WTC11 (cell line): Measurements from ENCODE around the gene HMX1.

Experiments
- ESRRA ChIP-seq: sonication (generic); formaldehyde crosslinking; IDR thresholded peaks from 2 replicates; pipeline ENCODE4 v1.8.1; 2022; ENCODE audit warnings: mild to moderate bottlenecking, missing genetic modification reagents, borderline replicate concordance
- NR3C1 ChIP-seq: sonication (generic); formaldehyde crosslinking; conservative IDR thresholded peaks from 2 replicates; pipeline ENCODE4 v1.8.1; 2023; ENCODE audit warnings: low read depth, mild to moderate bottlenecking, missing genetic modification reagents
- ZNF232 ChIP-seq: sonication (generic); formaldehyde crosslinking; IDR thresholded peaks from 2 replicates; pipeline ENCODE4 v1.8.0; 2022; ENCODE audit warnings: mild to moderate bottlenecking, missing genetic modification reagents
- ZNF423 ChIP-seq: fragments of 250-450 bp; sonication (Bioruptor Pico); IDR thresholded peaks from 2 replicates; pipeline ENCODE4 v2.1.2; 2022; ENCODE audit warnings: mild to moderate bottlenecking, moderate library complexity
- TF ChIP-seq, protein P1 (sequence below): fragments of 200-600 bp; IDR thresholded peaks from 2 replicates; pipeline ENCODE4 v1.8.0; 2022; ENCODE audit warnings: antibody characterized with exemption
- TF ChIP-seq, protein P2 (sequence below): sonication (generic); formaldehyde crosslinking; IDR thresholded peaks from 2 replicates; pipeline ENCODE4 v1.8.1; 2023; ENCODE audit warnings: mild to moderate bottlenecking, missing genetic modification reagents
- TF ChIP-seq, protein P3 (sequence below): sonication (generic); formaldehyde crosslinking; IDR thresholded peaks from 2 replicates; pipeline ENCODE4 v1.8.1; 2022; ENCODE audit warnings: low read depth, missing genetic modification reagents, borderline replicate concordance
- TF ChIP-seq, protein P4 (sequence below): sonication (generic); formaldehyde crosslinking; IDR thresholded peaks from 2 replicates; pipeline ENCODE4 v1.8.0; 2022; ENCODE audit warnings: mild to moderate bottlenecking, missing genetic modification reagents
- TF ChIP-seq, protein P5 (sequence below): sonication (generic); formaldehyde crosslinking; IDR thresholded peaks from 2 replicates; pipeline ENCODE4 v1.8.0; 2022; ENCODE audit warnings: mild to moderate bottlenecking, missing genetic modification reagents
- TF ChIP-seq, protein P6 (sequence below): sonication (generic); formaldehyde crosslinking; conservative IDR thresholded peaks from 2 replicates; pipeline ENCODE4 v1.8.1; 2023; ENCODE audit warnings: mild to moderate bottlenecking, low read depth, missing genetic modification reagents, moderate library complexity

DNA sequence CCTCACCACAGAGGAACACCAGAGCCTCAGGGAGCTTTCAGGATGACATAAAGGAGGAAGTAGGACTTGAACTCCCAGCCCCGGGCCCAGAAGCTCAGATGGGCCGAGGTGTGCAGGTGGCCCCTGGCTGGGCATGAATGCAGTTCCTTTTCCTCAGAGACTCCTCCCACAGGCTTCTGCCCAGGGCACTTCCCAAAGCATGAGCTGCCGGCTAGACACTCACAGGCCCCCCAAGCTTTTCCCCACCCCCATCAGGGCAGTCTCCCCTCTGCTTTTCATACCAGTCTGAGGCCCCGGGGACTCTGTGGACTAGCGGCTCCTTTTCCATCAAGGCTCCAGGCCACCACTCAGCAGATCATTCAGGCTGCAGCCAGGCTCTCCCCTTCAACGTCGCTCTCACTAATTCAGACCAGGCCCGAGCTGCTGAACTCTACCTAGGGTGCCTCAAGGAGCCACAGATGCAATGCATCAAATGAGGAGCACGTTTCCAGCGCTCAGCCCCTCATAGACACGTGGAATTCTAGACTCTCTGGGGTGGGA, 36.9 kb downstream of the HMX1 start:
- TF ChIP-seq, protein P1, sequence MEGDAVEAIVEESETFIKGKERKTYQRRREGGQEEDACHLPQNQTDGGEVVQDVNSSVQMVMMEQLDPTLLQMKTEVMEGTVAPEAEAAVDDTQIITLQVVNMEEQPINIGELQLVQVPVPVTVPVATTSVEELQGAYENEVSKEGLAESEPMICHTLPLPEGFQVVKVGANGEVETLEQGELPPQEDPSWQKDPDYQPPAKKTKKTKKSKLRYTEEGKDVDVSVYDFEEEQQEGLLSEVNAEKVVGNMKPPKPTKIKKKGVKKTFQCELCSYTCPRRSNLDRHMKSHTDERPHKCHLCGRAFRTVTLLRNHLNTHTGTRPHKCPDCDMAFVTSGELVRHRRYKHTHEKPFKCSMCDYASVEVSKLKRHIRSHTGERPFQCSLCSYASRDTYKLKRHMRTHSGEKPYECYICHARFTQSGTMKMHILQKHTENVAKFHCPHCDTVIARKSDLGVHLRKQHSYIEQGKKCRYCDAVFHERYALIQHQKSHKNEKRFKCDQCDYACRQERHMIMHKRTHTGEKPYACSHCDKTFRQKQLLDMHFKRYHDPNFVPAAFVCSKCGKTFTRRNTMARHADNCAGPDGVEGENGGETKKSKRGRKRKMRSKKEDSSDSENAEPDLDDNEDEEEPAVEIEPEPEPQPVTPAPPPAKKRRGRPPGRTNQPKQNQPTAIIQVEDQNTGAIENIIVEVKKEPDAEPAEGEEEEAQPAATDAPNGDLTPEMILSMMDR, result no peak
- TF ChIP-seq, protein P2, sequence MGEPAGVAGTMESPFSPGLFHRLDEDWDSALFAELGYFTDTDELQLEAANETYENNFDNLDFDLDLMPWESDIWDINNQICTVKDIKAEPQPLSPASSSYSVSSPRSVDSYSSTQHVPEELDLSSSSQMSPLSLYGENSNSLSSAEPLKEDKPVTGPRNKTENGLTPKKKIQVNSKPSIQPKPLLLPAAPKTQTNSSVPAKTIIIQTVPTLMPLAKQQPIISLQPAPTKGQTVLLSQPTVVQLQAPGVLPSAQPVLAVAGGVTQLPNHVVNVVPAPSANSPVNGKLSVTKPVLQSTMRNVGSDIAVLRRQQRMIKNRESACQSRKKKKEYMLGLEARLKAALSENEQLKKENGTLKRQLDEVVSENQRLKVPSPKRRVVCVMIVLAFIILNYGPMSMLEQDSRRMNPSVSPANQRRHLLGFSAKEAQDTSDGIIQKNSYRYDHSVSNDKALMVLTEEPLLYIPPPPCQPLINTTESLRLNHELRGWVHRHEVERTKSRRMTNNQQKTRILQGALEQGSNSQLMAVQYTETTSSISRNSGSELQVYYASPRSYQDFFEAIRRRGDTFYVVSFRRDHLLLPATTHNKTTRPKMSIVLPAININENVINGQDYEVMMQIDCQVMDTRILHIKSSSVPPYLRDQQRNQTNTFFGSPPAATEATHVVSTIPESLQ (CRISPR knock-in tag), result no peak
- TF ChIP-seq ESRRA (CRISPR knock-in tag) (no peak), ZNF232 (CRISPR knock-in tag) (no peak), NR3C1 (no peak), ZNF423 (CRISPR knock-in tag) (no peak)
- TF ChIP-seq, protein P3, sequence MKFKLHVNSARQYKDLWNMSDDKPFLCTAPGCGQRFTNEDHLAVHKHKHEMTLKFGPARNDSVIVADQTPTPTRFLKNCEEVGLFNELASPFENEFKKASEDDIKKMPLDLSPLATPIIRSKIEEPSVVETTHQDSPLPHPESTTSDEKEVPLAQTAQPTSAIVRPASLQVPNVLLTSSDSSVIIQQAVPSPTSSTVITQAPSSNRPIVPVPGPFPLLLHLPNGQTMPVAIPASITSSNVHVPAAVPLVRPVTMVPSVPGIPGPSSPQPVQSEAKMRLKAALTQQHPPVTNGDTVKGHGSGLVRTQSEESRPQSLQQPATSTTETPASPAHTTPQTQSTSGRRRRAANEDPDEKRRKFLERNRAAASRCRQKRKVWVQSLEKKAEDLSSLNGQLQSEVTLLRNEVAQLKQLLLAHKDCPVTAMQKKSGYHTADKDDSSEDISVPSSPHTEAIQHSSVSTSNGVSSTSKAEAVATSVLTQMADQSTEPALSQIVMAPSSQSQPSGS (CRISPR knock-in tag), result no peak
- TF ChIP-seq, protein P4, sequence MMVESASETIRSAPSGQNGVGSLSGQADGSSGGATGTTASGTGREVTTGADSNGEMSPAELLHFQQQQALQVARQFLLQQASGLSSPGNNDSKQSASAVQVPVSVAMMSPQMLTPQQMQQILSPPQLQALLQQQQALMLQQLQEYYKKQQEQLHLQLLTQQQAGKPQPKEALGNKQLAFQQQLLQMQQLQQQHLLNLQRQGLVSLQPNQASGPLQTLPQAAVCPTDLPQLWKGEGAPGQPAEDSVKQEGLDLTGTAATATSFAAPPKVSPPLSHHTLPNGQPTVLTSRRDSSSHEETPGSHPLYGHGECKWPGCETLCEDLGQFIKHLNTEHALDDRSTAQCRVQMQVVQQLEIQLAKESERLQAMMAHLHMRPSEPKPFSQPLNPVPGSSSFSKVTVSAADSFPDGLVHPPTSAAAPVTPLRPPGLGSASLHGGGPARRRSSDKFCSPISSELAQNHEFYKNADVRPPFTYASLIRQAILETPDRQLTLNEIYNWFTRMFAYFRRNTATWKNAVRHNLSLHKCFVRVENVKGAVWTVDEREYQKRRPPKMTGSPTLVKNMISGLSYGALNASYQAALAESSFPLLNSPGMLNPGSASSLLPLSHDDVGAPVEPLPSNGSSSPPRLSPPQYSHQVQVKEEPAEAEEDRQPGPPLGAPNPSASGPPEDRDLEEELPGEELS (CRISPR knock-in tag), result no peak
- TF ChIP-seq, protein P5, sequence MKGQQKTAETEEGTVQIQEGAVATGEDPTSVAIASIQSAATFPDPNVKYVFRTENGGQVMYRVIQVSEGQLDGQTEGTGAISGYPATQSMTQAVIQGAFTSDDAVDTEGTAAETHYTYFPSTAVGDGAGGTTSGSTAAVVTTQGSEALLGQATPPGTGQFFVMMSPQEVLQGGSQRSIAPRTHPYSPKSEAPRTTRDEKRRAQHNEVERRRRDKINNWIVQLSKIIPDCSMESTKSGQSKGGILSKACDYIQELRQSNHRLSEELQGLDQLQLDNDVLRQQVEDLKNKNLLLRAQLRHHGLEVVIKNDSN (CRISPR knock-in tag), result no peak
- TF ChIP-seq, protein P6, sequence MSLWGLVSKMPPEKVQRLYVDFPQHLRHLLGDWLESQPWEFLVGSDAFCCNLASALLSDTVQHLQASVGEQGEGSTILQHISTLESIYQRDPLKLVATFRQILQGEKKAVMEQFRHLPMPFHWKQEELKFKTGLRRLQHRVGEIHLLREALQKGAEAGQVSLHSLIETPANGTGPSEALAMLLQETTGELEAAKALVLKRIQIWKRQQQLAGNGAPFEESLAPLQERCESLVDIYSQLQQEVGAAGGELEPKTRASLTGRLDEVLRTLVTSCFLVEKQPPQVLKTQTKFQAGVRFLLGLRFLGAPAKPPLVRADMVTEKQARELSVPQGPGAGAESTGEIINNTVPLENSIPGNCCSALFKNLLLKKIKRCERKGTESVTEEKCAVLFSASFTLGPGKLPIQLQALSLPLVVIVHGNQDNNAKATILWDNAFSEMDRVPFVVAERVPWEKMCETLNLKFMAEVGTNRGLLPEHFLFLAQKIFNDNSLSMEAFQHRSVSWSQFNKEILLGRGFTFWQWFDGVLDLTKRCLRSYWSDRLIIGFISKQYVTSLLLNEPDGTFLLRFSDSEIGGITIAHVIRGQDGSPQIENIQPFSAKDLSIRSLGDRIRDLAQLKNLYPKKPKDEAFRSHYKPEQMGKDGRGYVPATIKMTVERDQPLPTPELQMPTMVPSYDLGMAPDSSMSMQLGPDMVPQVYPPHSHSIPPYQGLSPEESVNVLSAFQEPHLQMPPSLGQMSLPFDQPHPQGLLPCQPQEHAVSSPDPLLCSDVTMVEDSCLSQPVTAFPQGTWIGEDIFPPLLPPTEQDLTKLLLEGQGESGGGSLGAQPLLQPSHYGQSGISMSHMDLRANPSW (CRISPR knock-in tag), result no peak
